ENCODE measurements around the gene FAM216B. TPM values are rescaled to one million over a fixed set of nuclear protein-coding genes. Genes with fewer than 3 reads are reported as not detected.

FAM216B gene
- total RNA-seq, 1 experiment from 2014 or later, result not detected

DNA sequence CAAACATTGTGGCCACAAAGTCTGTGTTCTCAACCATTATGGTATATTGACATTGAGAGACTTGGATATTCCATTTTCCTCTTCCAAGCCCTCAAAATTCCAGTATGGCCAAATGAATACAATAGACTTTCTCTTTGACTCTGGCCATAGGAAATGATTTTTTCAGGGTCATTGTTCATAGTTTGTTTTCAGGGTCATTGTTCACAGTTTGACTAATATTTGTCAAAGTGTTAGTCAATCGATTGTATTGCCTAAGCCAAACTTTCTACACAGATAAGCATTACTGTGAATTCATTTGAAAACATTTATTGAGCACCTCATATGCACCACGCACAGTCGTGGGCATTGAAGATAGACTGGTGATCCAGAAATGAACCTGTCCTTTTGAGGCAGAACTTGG is 22.9 kb upstream of the FAM216B start:
- no peaks in the 10 kb centered on the region for H4K20me1 ChIP-seq (ENCODE audit: control insufficient read depth, insufficient read depth, insufficient read length)
- no peaks in the 10 kb centered on the region for H3K4me1 ChIP-seq (ENCODE audit: insufficient read depth, low read length)
- no peak overlapping the region for H3K27ac Mint-ChIP-seq
- H2BK20ac ChIP-seq (ENCODE audit: low read depth, low read length, poor library complexity, severe bottlenecking), result no peak overlapping the region
- H2BK12ac ChIP-seq (ENCODE audit: insufficient read length, low read depth, low read length), result no peak overlapping the region
- no peaks in the 10 kb centered on the region for H3K79me2 ChIP-seq (ENCODE audit: insufficient read depth, low read length)
- no peak overlapping the region for H3K4me2 ChIP-seq (ENCODE audit: insufficient read depth, insufficient read length, low read length)
- H3K4me3 Mint-ChIP-seq, result no peak overlapping the region
- no peak overlapping the region for H3K4ac ChIP-seq (ENCODE audit: low read depth, low read length)
- H4K91ac ChIP-seq (ENCODE audit: insufficient read length, low read depth, low read length), result no peak overlapping the region
- H2AK5ac ChIP-seq (ENCODE audit: insufficient read length, low read length), result no peak overlapping the region
- H3K9me3 ChIP-seq (ENCODE audit: control insufficient read depth, low read depth, low read length), result no peaks in the 10 kb centered on the region
- no peaks in the 10 kb centered on the region for H3K23me2 ChIP-seq (ENCODE audit: insufficient read length, low read depth, low read length, poor library complexity, severe bottlenecking)
- H2BK5ac ChIP-seq (ENCODE audit: insufficient read length, low read length), result no peak overlapping the region
- H3K27me3 ChIP-seq (ENCODE audit: insufficient read depth, low read length), result no peaks in the 10 kb centered on the region
- H3K79me1 ChIP-seq (ENCODE audit: insufficient read depth, low read depth, low read length, poor library complexity, severe bottlenecking), result no peaks in the 10 kb centered on the region
- no peak overlapping the region for H3K9ac ChIP-seq (ENCODE audit: extremely low read depth, insufficient read length, low read length)
- no peak overlapping the region for H3T11ph ChIP-seq (ENCODE audit: low read length)
- H3K18ac ChIP-seq (ENCODE audit: insufficient read length, low read depth, low read length), result no peak overlapping the region
- no CpG with 5 or more reads among the region's 3 CpGs for WGBS (ENCODE audit: extremely low coverage, insufficient read length, low lambda C conversion rate)
- no peak for DNase-seq
- H3K23ac ChIP-seq (ENCODE audit: insufficient read length, low read depth, low read length), result no peak overlapping the region
- TF ChIP-seq, protein P1, sequence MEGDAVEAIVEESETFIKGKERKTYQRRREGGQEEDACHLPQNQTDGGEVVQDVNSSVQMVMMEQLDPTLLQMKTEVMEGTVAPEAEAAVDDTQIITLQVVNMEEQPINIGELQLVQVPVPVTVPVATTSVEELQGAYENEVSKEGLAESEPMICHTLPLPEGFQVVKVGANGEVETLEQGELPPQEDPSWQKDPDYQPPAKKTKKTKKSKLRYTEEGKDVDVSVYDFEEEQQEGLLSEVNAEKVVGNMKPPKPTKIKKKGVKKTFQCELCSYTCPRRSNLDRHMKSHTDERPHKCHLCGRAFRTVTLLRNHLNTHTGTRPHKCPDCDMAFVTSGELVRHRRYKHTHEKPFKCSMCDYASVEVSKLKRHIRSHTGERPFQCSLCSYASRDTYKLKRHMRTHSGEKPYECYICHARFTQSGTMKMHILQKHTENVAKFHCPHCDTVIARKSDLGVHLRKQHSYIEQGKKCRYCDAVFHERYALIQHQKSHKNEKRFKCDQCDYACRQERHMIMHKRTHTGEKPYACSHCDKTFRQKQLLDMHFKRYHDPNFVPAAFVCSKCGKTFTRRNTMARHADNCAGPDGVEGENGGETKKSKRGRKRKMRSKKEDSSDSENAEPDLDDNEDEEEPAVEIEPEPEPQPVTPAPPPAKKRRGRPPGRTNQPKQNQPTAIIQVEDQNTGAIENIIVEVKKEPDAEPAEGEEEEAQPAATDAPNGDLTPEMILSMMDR (conservative IDR thresholded peaks at IDR 0.05), result no peak
- no peaks in the 10 kb centered on the region for H3K36me3 Mint-ChIP-seq (ENCODE audit: insufficient read depth in 1 of 3, low read depth in 3 of 3)
- H3K4me1 Mint-ChIP-seq, result peaks cover 0 to 3% of the 10 kb centered on the region in 2 experiments; a peak in 1 of 4 replicates
- no peak overlapping the region for H2AFZ ChIP-seq (ENCODE audit: low read length)
- H3K56ac ChIP-seq (ENCODE audit: insufficient read length, low read depth, low read length), result no peak overlapping the region
- no peaks in the 10 kb centered on the region; the same call in 1 of the 2 replicates for H3K27me3 Mint-ChIP-seq (ENCODE audit: low read depth)
- no peak overlapping the region for H3K27ac ChIP-seq (ENCODE audit: insufficient read length, low read depth, low read length)
- H2BK15ac ChIP-seq (ENCODE audit: low read depth, low read length), result no peak overlapping the region
- H4K8ac ChIP-seq (replicated peaks; ENCODE audit: insufficient read length, low read depth, low read length), result no peak overlapping the region
- H4K5ac ChIP-seq (ENCODE audit: insufficient read length, low read depth, low read length), result no peak overlapping the region
- no peak overlapping the region for H2BK120ac ChIP-seq (ENCODE audit: low read depth, low read length, poor library complexity, severe bottlenecking)
- H3K9me3 Mint-ChIP-seq, result no peaks in the 10 kb centered on the region
- H3K14ac ChIP-seq (ENCODE audit: insufficient read depth, low read length), result no peak overlapping the region

Measured in H9 (cell line).